Neural cell (in vitro differentiated cells): Measurements from ENCODE around the gene FAF1. TPM values are rescaled to one million over a fixed set of nuclear protein-coding genes. Genes with fewer than 3 reads are reported as not detected.

Experiments
- H2AFZ ChIP-seq: fragments of 200-600, 300-800 bp; sonication (generic), shearing (Covaris generic); 2 replicates; pipeline ENCODE4 v1.6.0; 2014; ENCODE audit warnings: low read depth, mild to moderate bottlenecking, antibody characterized with exemption, low read length, moderate library complexity
- H3F3A ChIP-seq: fragments of 200-600 bp; shearing (Covaris generic); 2 replicates; pipeline ENCODE4 v1.6.1; 2016; ENCODE audit warnings: mild to moderate bottlenecking, moderate library complexity, mixed read lengths, antibody characterized with exemption, low read length; ENCODE audit not compliant: insufficient read depth, poor library complexity, severe bottlenecking
- H3K27ac ChIP-seq: fragments of 200-600, 300-800 bp; sonication (generic), shearing (Covaris generic); 2 replicates; pipeline ENCODE4 v1.5.1; 2014; ENCODE audit warnings: mild to moderate bottlenecking, low read length, moderate library complexity
- H3K27me3 ChIP-seq: fragments of 300-800, 200-600 bp; sonication (generic), shearing (Covaris generic); 2 replicates; pipeline ENCODE4 v1.6.0; 2014; ENCODE audit warnings: mild to moderate bottlenecking, low read depth, low read length, moderate library complexity; ENCODE audit not compliant: insufficient read depth
- H3K36me3 ChIP-seq: fragments of 300-800, 200-600 bp; sonication (generic), shearing (Covaris generic); 2 replicates; pipeline ENCODE4 v1.5.1; 2014; ENCODE audit warnings: mild to moderate bottlenecking, antibody characterized with exemption, low read length, moderate library complexity; ENCODE audit not compliant: insufficient read depth
- H3K4me2 ChIP-seq: fragments of 300-800, 200-600 bp; sonication (generic), shearing (Covaris generic); 2 replicates; pipeline ENCODE4 v1.6.0; 2014; ENCODE audit warnings: mild to moderate bottlenecking, low read length
- H3K4me3 ChIP-seq: fragments of 300-800, 200-600 bp; sonication (generic), shearing (Covaris generic); 2 replicates; pipeline ENCODE4 v1.5.1; 2014; ENCODE audit warnings: mild to moderate bottlenecking, low read length, moderate library complexity
- H3K79me2 ChIP-seq: fragments of 200-600 bp; shearing (Covaris generic); replicated peaks from 2 replicates; pipeline ENCODE4 v1.6.0; 2014; ENCODE audit warnings: mild to moderate bottlenecking, low read length, moderate library complexity; ENCODE audit not compliant: insufficient read depth
- H3K9ac ChIP-seq: fragments of 300-800, 200-600 bp; sonication (generic), shearing (Covaris generic); 2 replicates; pipeline ENCODE4 v1.6.1; 2016; ENCODE audit warnings: mild to moderate bottlenecking, low read length, mixed read lengths
- H3K9me2 ChIP-seq: fragments of 200-600 bp; shearing (Covaris generic); 2 replicates; pipeline ENCODE4 v1.6.1; 2016; ENCODE audit warnings: mild to moderate bottlenecking, low read length, mixed read lengths; ENCODE audit not compliant: insufficient read depth
- H3K9me3 ChIP-seq: fragments of 200-600, 300-800 bp; sonication (generic), shearing (Covaris generic); 2 replicates; pipeline ENCODE4 v1.6.1; 2016; ENCODE audit warnings: mild to moderate bottlenecking, mixed run types, low read length, moderate library complexity, mixed read lengths
- H4K20me1 ChIP-seq: fragments of 200-600 bp; shearing (Covaris generic); 2 replicates; pipeline ENCODE4 v1.6.1; 2016; ENCODE audit warnings: mild to moderate bottlenecking, mixed run types; ENCODE audit not compliant: insufficient read depth
- CTCF ChIP-seq: fragments of 450-650 bp; IDR thresholded peaks from 2 replicates; pipeline ENCODE4 v1.5.1; 2014; ENCODE audit warnings: antibody characterized with exemption, mild to moderate bottlenecking, moderate library complexity; ENCODE audit not compliant: poor library complexity, severe bottlenecking
- EP300 ChIP-seq: fragments of 450-650 bp; conservative IDR thresholded peaks from 2 replicates; pipeline ENCODE4 v1.6.1; 2014; ENCODE audit warnings: antibody characterized with exemption, mild to moderate bottlenecking, moderate library complexity; ENCODE audit not compliant: poor library complexity, severe bottlenecking
- EZH2 ChIP-seq: fragments of 200-600, 300-800 bp; shearing (Covaris generic), sonication (generic); IDR thresholded peaks from 2 replicates; pipeline ENCODE4 v1.6.1; 2014; ENCODE audit warnings: antibody characterized with exemption, low read length, borderline replicate concordance, mild to moderate bottlenecking; ENCODE audit not compliant: insufficient read depth, poor library complexity, severe bottlenecking
- MXI1 ChIP-seq: fragments of 450-650 bp; conservative IDR thresholded peaks from 2 replicates; pipeline ENCODE4 v1.6.1; 2014; ENCODE audit warnings: antibody characterized with exemption, mild to moderate bottlenecking; ENCODE audit not compliant: poor library complexity, severe bottlenecking
- POLR2AphosphoS5 ChIP-seq: IDR thresholded peaks from 2 replicates; pipeline ENCODE4 v1.6.1; 2012
- RAD21 ChIP-seq: fragments of 450-650 bp; conservative IDR thresholded peaks from 2 replicates; pipeline ENCODE4 v1.6.1; 2014; ENCODE audit warnings: antibody characterized with exemption, mild to moderate bottlenecking, moderate library complexity
- REST ChIP-seq: IDR thresholded peaks from 2 replicates; pipeline ENCODE4 v1.6.1; 2012; ENCODE audit warnings: borderline replicate concordance
- SMC3 ChIP-seq: fragments of 450-650 bp; conservative IDR thresholded peaks from 2 replicates; pipeline ENCODE4 v1.6.1; 2014; ENCODE audit warnings: antibody characterized with exemption, mild to moderate bottlenecking, moderate library complexity; ENCODE audit not compliant: poor library complexity
- TAF1 ChIP-seq: IDR thresholded peaks from 2 replicates; pipeline ENCODE4 v1.6.1; 2012; ENCODE audit warnings: low read depth
- polyA plus RNA-seq: library from polyadenylated mRNA; depleted of rRNA; stranded (reverse); fragments of >200 nt; gene quantifications from 2 replicates; pipeline ENCODE4 v1.2.3, GENCODE V29; 2014

The FAF1 gene
- polyA plus RNA-seq, 1 donor from 2014 or later, result 52.1 TPM

GRCh38 chr1:50879137-50879536 is 80.9 kb downstream of the FAF1 start:
- Histone ChIP-seq H3K9me3 (no peaks in the 10 kb centered on the region), H3K27me3 (no peaks in the 10 kb centered on the region), H3K9ac (no peak overlapping the region), H4K20me1 (no peaks in the 10 kb centered on the region), H3K4me3 (no peak overlapping the region), H3K27ac (no peak overlapping the region), H2AFZ (no peak overlapping the region), H3K4me2 (no peak overlapping the region), H3F3A (no peaks in the 10 kb centered on the region), H3K9me2 (no peaks in the 10 kb centered on the region), H3K79me2 (no peaks in the 10 kb centered on the region), H3K36me3 (no peaks in the 10 kb centered on the region)
- TF ChIP-seq SMC3 (no peak), CTCF (no peak), REST (no peak), EP300 (no peak), EZH2 (no peak), MXI1 (no peak), TAF1 (no peak), POLR2AphosphoS5 (no peak), RAD21 (no peak)

- H3K4me2 ChIP-seq, result no peak overlapping the region
- H3F3A ChIP-seq, result no peaks in the 10 kb centered on the region
- no peaks in the 10 kb centered on the region for H3K79me2 ChIP-seq
- no peak overlapping the region for H2AFZ ChIP-seq
- no peaks in the 10 kb centered on the region for H3K36me3 ChIP-seq
- H4K20me1 ChIP-seq, result no peaks in the 10 kb centered on the region
- no peak overlapping the region for H3K9ac ChIP-seq
- H3K27me3 ChIP-seq, result no peaks in the 10 kb centered on the region
- TF ChIP-seq EP300, result no peak
- no peak for TF ChIP-seq TAF1
- no peak for TF ChIP-seq EZH2
- no peak for TF ChIP-seq SMC3
- no peak overlapping the region for H3K4me3 ChIP-seq
- no peak overlapping the region for H3K27ac ChIP-seq
- H3K9me2 ChIP-seq, result no peaks in the 10 kb centered on the region
- H3K9me3 ChIP-seq, result no peaks in the 10 kb centered on the region
These were observed 81.6 kb downstream of the FAF1 start for GRCh38 chr1:50878434-50878833.
